ENCODE measurements around the gene MYL7. TPM values are rescaled to one million over a fixed set of nuclear protein-coding genes. Genes with fewer than 3 reads are reported as not detected.

MYL7 gene
- total RNA-seq, 1 experiment from 2014 or later: not detected

DNA sequence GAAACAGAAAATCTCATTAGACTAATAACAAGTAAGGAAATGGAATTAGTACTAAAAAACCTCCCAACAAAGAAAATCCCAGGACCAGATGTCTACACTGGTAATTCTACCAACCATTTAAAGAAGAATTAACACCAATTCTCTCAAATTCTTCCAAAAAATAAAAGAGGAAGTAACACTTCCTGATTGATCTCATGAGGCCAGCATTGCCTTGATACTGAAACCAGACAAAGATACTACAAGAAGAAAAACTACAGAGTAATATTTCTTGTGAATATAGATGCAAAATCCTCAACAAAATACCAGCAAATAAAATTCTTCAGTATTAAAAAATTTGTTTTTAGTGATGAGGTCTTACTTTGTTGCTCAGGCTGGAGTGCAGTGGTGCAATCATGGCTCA is 26.8 kb upstream of the MYL7 start:
- POLR2A ChIA-PET: no interaction called here
- H3K27ac ChIP-seq (ENCODE audit: low read depth, low read length): no peak overlapping the region
- no TSS peak for BruUV-seq (replicated peaks)
- ATAC-seq (no peak), DNase-seq (ENCODE audit: low read depth, low spot score) (no peak)
- H3K27me3 ChIP-seq (ENCODE audit: insufficient read depth, low read length): no peaks in the 10 kb centered on the region
- no peaks in the 10 kb centered on the region for H3K79me2 ChIP-seq (ENCODE audit: insufficient read depth, low read length)
- no peaks in the 10 kb centered on the region for H3K9me3 ChIP-seq (ENCODE audit: control insufficient read depth in 1 of 2, insufficient read depth in 1 of 2, low read depth in 1 of 2, low read length in 2 of 2)
- H2AFZ ChIP-seq (ENCODE audit: low read depth, low read length, poor library complexity, severe bottlenecking): no peak overlapping the region
- no peak overlapping the region for H3K9ac ChIP-seq (ENCODE audit: low read length)
- RAD21 ChIA-PET (ENCODE audit: low non-redundant PET in 1 of 2, low total read pairs in 2 of 2, uncharacterized antibody in 2 of 2, unreplicated experiment in 2 of 2): no interaction called here
- no peak overlapping the region for H3K4me2 ChIP-seq (ENCODE audit: low read length)
- no peaks in the 10 kb centered on the region for H3K36me3 ChIP-seq (ENCODE audit: control insufficient read depth in 1 of 2, insufficient read depth in 2 of 2, low read length in 2 of 2)
- H3K4me3 ChIP-seq (replicated peaks in 1 of 2; ENCODE audit: low read depth in 1 of 2, low read length in 2 of 2): no peak overlapping the region
- intact Hi-C loops (cut with micrococcal nuclease): no loop called here
- H3K4me1 ChIP-seq (ENCODE audit: control insufficient read depth in 1 of 2, insufficient read depth in 2 of 2, low read length in 2 of 2): peaks cover 0 to 3% of the 10 kb centered on the region in 2 experiments; a peak in 1 of 4 replicates
- TF ChIP-seq JUND (IDR thresholded peaks at IDR 0.05) (no peak), EZH2 (IDR thresholded peaks at IDR 0.05) (no peak), CBX3 (IDR thresholded peaks at IDR 0.05; ENCODE audit: low read depth) (no peak), ZFX (IDR thresholded peaks at IDR 0.05) (no peak), SP1 (IDR thresholded peaks at IDR 0.05; ENCODE audit: low read depth) (no peak), ZNF274 (IDR thresholded peaks at IDR 0.05; ENCODE audit: low read depth, low read length) (no peak), EZH2phosphoT487 (IDR thresholded peaks at IDR 0.05; ENCODE audit: borderline replicate concordance) (no peak), YY1 (IDR thresholded peaks at IDR 0.05; ENCODE audit: extremely low read depth, insufficient replicate concordance, low read depth, low read length) (no peak), POLR2AphosphoS5 (IDR thresholded peaks at IDR 0.05; ENCODE audit: low read depth, low read length) (no peak), CEBPB (IDR thresholded peaks at IDR 0.05; ENCODE audit: low read depth) (no peak), SRF (IDR thresholded peaks at IDR 0.05; ENCODE audit: low read depth) (no peak), RAD21 (IDR thresholded peaks at IDR 0.05; ENCODE audit: low read depth) (no peak), FOSL1 (IDR thresholded peaks at IDR 0.05; ENCODE audit: low read depth) (no peak), SIN3A (IDR thresholded peaks at IDR 0.05; ENCODE audit: low read depth) (no peak), ELF1 (IDR thresholded peaks at IDR 0.05; ENCODE audit: borderline replicate concordance, low read depth) (no peak)
- TF ChIP-seq, protein P1, sequence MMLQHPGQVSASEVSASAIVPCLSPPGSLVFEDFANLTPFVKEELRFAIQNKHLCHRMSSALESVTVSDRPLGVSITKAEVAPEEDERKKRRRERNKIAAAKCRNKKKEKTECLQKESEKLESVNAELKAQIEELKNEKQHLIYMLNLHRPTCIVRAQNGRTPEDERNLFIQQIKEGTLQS (IDR thresholded peaks at IDR 0.05): no peak
- TF ChIP-seq, protein P2, sequence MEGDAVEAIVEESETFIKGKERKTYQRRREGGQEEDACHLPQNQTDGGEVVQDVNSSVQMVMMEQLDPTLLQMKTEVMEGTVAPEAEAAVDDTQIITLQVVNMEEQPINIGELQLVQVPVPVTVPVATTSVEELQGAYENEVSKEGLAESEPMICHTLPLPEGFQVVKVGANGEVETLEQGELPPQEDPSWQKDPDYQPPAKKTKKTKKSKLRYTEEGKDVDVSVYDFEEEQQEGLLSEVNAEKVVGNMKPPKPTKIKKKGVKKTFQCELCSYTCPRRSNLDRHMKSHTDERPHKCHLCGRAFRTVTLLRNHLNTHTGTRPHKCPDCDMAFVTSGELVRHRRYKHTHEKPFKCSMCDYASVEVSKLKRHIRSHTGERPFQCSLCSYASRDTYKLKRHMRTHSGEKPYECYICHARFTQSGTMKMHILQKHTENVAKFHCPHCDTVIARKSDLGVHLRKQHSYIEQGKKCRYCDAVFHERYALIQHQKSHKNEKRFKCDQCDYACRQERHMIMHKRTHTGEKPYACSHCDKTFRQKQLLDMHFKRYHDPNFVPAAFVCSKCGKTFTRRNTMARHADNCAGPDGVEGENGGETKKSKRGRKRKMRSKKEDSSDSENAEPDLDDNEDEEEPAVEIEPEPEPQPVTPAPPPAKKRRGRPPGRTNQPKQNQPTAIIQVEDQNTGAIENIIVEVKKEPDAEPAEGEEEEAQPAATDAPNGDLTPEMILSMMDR (IDR thresholded peaks at IDR 0.05 in 2 of 3, conservative IDR thresholded peaks at IDR 0.05 in 1 of 3; ENCODE audit: borderline replicate concordance in 1 of 3, insufficient read depth in 1 of 3, low read depth in 2 of 3, low read length in 2 of 3): no peak
- TF ChIP-seq, protein P3, sequence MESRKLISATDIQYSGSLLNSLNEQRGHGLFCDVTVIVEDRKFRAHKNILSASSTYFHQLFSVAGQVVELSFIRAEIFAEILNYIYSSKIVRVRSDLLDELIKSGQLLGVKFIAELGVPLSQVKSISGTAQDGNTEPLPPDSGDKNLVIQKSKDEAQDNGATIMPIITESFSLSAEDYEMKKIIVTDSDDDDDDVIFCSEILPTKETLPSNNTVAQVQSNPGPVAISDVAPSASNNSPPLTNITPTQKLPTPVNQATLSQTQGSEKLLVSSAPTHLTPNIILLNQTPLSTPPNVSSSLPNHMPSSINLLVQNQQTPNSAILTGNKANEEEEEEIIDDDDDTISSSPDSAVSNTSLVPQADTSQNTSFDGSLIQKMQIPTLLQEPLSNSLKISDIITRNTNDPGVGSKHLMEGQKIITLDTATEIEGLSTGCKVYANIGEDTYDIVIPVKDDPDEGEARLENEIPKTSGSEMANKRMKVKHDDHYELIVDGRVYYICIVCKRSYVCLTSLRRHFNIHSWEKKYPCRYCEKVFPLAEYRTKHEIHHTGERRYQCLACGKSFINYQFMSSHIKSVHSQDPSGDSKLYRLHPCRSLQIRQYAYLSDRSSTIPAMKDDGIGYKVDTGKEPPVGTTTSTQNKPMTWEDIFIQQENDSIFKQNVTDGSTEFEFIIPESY (IDR thresholded peaks at IDR 0.05; ENCODE audit: extremely low read depth, insufficient replicate concordance, low read length): no peak
- TF ChIP-seq, protein P4, sequence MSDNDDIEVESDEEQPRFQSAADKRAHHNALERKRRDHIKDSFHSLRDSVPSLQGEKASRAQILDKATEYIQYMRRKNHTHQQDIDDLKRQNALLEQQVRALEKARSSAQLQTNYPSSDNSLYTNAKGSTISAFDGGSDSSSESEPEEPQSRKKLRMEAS (IDR thresholded peaks at IDR 0.05): no peak
- no peaks in the 10 kb centered on the region for H4K20me1 ChIP-seq (ENCODE audit: insufficient read depth)
- H3K9me2 ChIP-seq (ENCODE audit: insufficient read depth): no peaks in the 10 kb centered on the region
- CTCF ChIA-PET: no interaction called here

All from HCT116 (cell line).